ENCODE data around the gene DCST1. TPM values are rescaled to one million over a fixed set of nuclear protein-coding genes. Genes with fewer than 3 reads are reported as not detected.

The DCST1 gene
- total and polyA plus RNA-seq, 2 of the 4 experiments (the other 2 are of a cell fraction), result not detected

- Histone ChIP-seq H3K9me1 (ENCODE audit: insufficient read depth, low read length) (no peaks in the 10 kb centered on the region; the same call in 1 of the 2 replicates), H3K9ac (ENCODE audit: low read depth, low read length) (no peak overlapping the region), H3K27me3 (ENCODE audit: control insufficient read depth, insufficient read depth, low read length) (no peaks in the 10 kb centered on the region), H2BK15ac (ENCODE audit: low read depth, low read length) (no peak overlapping the region), H2AFZ (replicated peaks; ENCODE audit: low read length, poor library complexity) (no peak overlapping the region), H3K9me3 (ENCODE audit: control insufficient read depth, insufficient read depth, low read length) (no peaks in the 10 kb centered on the region), H3K36me3 (ENCODE audit: control insufficient read depth, insufficient read depth, low read length) (peaks cover 24% of the 10 kb centered on the region), H2AK5ac (ENCODE audit: low read depth, low read length) (peak overlapping the region; percentile 46; the same call in 1 of the 2 replicates), H3K14ac (replicated peaks; ENCODE audit: low read depth, low read length) (no peak overlapping the region), H3K18ac (ENCODE audit: low read depth, low read length) (no peak overlapping the region), H3K4me1 (ENCODE audit: control insufficient read depth, insufficient read depth, low read length) (peaks cover 5% of the 10 kb centered on the region; the same call in 1 of the 2 replicates), H4K8ac (ENCODE audit: low read depth in 2 of 2, low read length in 2 of 2) (no peak overlapping the region), H4K5ac (ENCODE audit: low read depth, low read length) (no peak overlapping the region), H3K79me1 (ENCODE audit: low read depth in 1 of 2, low read length in 2 of 2) (peaks cover 0 to 29% of the 10 kb centered on the region in 2 experiments; a peak in 2 of 4 replicates), H3K4ac (ENCODE audit: low read depth, low read length) (no peak overlapping the region), H3K27ac (ENCODE audit: insufficient read depth, low read length) (no peak overlapping the region), H4K20me1 (ENCODE audit: insufficient read depth, low read length) (peaks cover 19% of the 10 kb centered on the region), H3K4me2 (ENCODE audit: low read depth, low read length) (no peak overlapping the region), H4K91ac (ENCODE audit: insufficient read depth, low read depth, low read length) (no peak overlapping the region), H2BK120ac (ENCODE audit: low read depth, low read length) (no peak overlapping the region), H2BK20ac (ENCODE audit: low read depth, low read length) (no peak overlapping the region), H3K56ac (ENCODE audit: extremely low read depth, insufficient read depth, low read length) (no peak overlapping the region), H3K23ac (ENCODE audit: low read depth, low read length) (no peak overlapping the region), H2AK9ac (replicated peaks; ENCODE audit: low read depth, low read length, poor library complexity) (no peak overlapping the region), H3K4me3 (ENCODE audit: insufficient read depth, low read depth, low read length) (no peak overlapping the region), H2BK5ac (ENCODE audit: low read depth, low read length, poor library complexity, severe bottlenecking) (no peak overlapping the region)
- TF ChIP-seq NFE2L2 (IDR thresholded peaks at IDR 0.05; ENCODE audit: low read depth, low read length), result no peak
- TF ChIP-seq CEBPB (IDR thresholded peaks at IDR 0.05; ENCODE audit: low read depth, low read length), result 0 out of 2 replicates have a peak, but pooled peaks have one; percentile 4
- TF ChIP-seq, protein P1, sequence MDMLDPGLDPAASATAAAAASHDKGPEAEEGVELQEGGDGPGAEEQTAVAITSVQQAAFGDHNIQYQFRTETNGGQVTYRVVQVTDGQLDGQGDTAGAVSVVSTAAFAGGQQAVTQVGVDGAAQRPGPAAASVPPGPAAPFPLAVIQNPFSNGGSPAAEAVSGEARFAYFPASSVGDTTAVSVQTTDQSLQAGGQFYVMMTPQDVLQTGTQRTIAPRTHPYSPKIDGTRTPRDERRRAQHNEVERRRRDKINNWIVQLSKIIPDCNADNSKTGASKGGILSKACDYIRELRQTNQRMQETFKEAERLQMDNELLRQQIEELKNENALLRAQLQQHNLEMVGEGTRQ (IDR thresholded peaks at IDR 0.05; ENCODE audit: low read depth, low read length), result peak; percentile 48; the same call in 1 of the 2 replicates
- intact Hi-C loops (cut with micrococcal nuclease) (no loop called here), in situ Hi-C loops (cut with MboI; ENCODE audit: low sequenced_read_pairs) (no loop called here), dilution Hi-C loops (cut with HindIII; ENCODE audit: low sequenced_read_pairs, unreplicated experiment) (no loop called here)
- ChIA-PET POLR2A (ENCODE audit: unreplicated experiment) (no interaction called here), CTCF (no interaction called here)
- no TSS peak for BruUV-seq (replicated peaks)
- WGBS, 2 experiments (ENCODE audit: extremely low coverage in 2 of 2, insufficient read length in 1 of 2), result no CpG with 5 or more reads among the region's 9 CpGs
- DNase-seq, result no peak
- peak; percentile 67 for ATAC-seq (ENCODE audit: low read depth)
Measured at GRCh38 chr1:155012026-155012546, 21.5 kb upstream of the DCST1 start.

Data from IMR-90 (cell line).